Aorta (tissue), 5 donors: ENCODE results near the gene SELENOP. TPM values are rescaled to one million over a fixed set of nuclear protein-coding genes. Genes with fewer than 3 reads are reported as not detected.

Experiments used
- ATAC-seq: fragments of 200-7000 bp; cut with Tn5 transposase; one replicate; pipeline ENCODE4 v1.9.1; 2022; ENCODE audit warnings: moderate library complexity; ENCODE audit not compliant: low FRiP score
- DNase-seq, 2 donors: peaks; one replicate each; pipeline ENCODE4 v3.0.0-alpha.2; 2020
- H3K27ac ChIP-seq, 2 donors: one replicate each; pipeline ENCODE4 v1.5.1; 2013; ENCODE audit warnings: low read length in 2 of 2, mild to moderate bottlenecking in 2 of 2, moderate library complexity in 2 of 2, control low read depth in 1 of 2, inconsistent platforms in 1 of 2, low read depth in 1 of 2
- H3K27me3 ChIP-seq, 2 donors: one replicate each; pipeline ENCODE4 v1.6.1; 2013; ENCODE audit warnings: control low read depth in 1 of 2, low read length in 1 of 2, mild to moderate bottlenecking in 1 of 2, moderate library complexity in 1 of 2; ENCODE audit not compliant: insufficient read depth in 2 of 2, control insufficient read depth in 1 of 2
- H3K36me3 ChIP-seq, 2 donors: one replicate each; pipeline ENCODE4 v1.6.1; 2013; ENCODE audit warnings: control low read depth in 1 of 2, low read length in 1 of 2, mild to moderate bottlenecking in 1 of 2; ENCODE audit not compliant: insufficient read depth in 2 of 2, control insufficient read depth in 1 of 2
- H3K4me1 ChIP-seq, 2 donors: one replicate each; pipeline ENCODE4 v1.6.1; 2013; ENCODE audit warnings: low read length in 2 of 2, control low read depth in 1 of 2, mild to moderate bottlenecking in 1 of 2, moderate library complexity in 1 of 2; ENCODE audit not compliant: insufficient read depth in 2 of 2, control insufficient read depth in 1 of 2
- H3K4me3 ChIP-seq, 2 donors: one replicate each; pipeline ENCODE4 v1.5.1; 2013; ENCODE audit warnings: low read length in 2 of 2, control low read depth in 1 of 2, mild to moderate bottlenecking in 1 of 2
- H3K9me3 ChIP-seq: one replicate; pipeline ENCODE4 v1.6.1; 2013; ENCODE audit warnings: mild to moderate bottlenecking, low read length; ENCODE audit not compliant: control insufficient read depth
- WGBS, 2 donors: extraction: QIAGEN DNeasy Blood & Tissue Kit; methylation state at CpG; one replicate each; pipeline ENCODE4 v1.1.7; 2013; 5-methylcytosine and 5-hydroxymethylcytosine counted together
- intact Hi-C, 2 donors: fragments of 100-400 bp; cut with DNase I; formaldehyde crosslinking; loops; one replicate each; pipeline versions ENCODE4 v1.14.2 to v1.15.0; 2022
- long read RNA-seq, 2 donors: library from polyadenylated mRNA; unstranded; transcript quantifications; one replicate each; pipeline ENCODE4 v2.0.0, GENCODE V29; 2020 to 2021
- polyA plus RNA-seq, 2 donors: library from polyadenylated mRNA; stranded (reverse); fragments of 200-250 nt; gene quantifications; one replicate each; pipeline ENCODE4 v1.2.3, GENCODE V29; 2013
- total RNA-seq, 2 donors: library from RNA; stranded (reverse); fragmentation: NEBNext Ultra II Directional; extraction: Animal tissue kit (Norgen Biotek cat#: 25700); gene quantifications; one replicate each; pipeline ENCODE4 v1.2.1, GENCODE V29; 2021
- donor health status: healthy with polysubstance abuse.
- donor health status: Bipolar disorder and iron deficiency.
- donor health status: DM: no; HTN: no; CAD: no.
- donor health status: DM: no; HTN: no; CAD: no.
- donor health status: DM: yes; HTN: yes; CAD: no.

Gene SELENOP
- total RNA-seq (100 to 1,000 TPM; 219 to 580 TPM), polyA plus RNA-seq (100 to 1,000 TPM in 1 of 2 donors, 10 to 100 TPM in 1; 44.5 to 548 TPM)
- long read RNA-seq, donor 1, transcript SELENOP-208 (6 exons, 787 nt): minor isoform, 5 of 620 reads
- long read RNA-seq, donor 1, transcript SELENOP-214 (5 exons, 2,243 nt): major isoform, 451 of 620 reads
- long read RNA-seq, donor 1, partial matches to known transcripts: 139 of 620 reads
- long read RNA-seq, donor 1, other reads (novel, unspliced or antisense): 19 of 620 reads
- long read RNA-seq, donor 2, transcript SELENOP-213 (3 exons, 653 nt): minor isoform, 6 of 298 reads
- long read RNA-seq, donor 2, transcript SELENOP-214 (5 exons, 2,243 nt): major isoform, 252 of 298 reads
- long read RNA-seq, donor 2, partial matches to known transcripts: 12 of 298 reads
- long read RNA-seq, donor 2, other reads (novel, unspliced or antisense): 23 of 298 reads

DNA sequence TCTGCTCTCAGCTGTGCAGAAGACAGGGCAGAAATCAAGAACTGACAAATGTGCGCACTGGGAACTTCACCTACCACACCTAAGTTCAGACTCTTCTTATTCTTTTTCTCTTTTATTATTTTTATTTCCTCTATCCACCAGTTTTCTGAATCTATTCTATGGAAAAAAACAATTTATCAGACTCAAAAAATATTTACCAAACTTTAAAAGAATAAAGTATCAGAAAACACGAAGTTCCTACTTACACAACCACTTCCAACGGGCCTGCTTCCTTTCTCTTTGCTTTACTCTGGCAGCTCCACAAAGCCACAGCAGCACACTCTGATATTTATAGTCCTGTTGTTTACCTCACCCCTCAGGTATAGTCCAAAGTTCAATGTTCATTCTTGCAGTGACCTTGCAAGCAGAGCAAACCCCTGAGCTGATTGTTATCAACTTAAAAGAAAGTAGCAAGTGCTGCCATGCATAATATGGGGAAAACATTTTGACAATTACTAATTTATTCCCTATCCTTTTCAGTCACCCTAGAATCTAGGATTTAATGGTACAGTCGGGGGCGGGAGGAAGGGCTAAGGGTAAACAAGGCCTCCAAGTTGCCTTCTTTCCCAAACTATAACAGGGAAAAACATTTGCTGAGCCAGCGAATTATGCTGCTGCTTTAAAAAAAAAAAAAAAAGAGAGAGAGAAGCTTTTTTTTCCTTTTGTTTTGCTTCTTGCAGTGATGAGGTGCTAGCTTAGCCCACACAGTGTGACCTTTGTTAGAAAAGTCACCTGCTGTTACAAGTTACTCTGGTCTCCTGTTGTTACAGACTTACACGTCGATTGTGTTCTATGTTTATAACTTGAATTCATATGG is at the start of gene SELENOP:
Gene SELENOP, minus strand, starts transcription at position 302 of the 856 bp plus-strand sequence. CDS start 3,539 bp downstream, outside the sequence.
- intact Hi-C loops: no loop called here

GRCh38 chr5:42858687-42859086 is 47.0 kb upstream of the SELENOP start:
- Histone ChIP-seq H3K9me3 (no peaks in the 10 kb centered on the region), H3K4me1 (peaks cover 0 to 3% of the 10 kb centered on the region in 2 donors), H3K36me3 (no peaks in the 10 kb centered on the region), H3K4me3 (no peak overlapping the region), H3K27ac (no peak overlapping the region), H3K27me3 (no peaks in the 10 kb centered on the region)
- WGBS, 2 donors: 7% methylated on average over 7 of the region's 7 CpGs
- intact Hi-C loops: no loop called here
- ATAC-seq: peak; percentile 41
- DNase-seq: no peak

More for the DNA sequence above, at the start of gene SELENOP:
- Histone ChIP-seq H3K9me3 (no peaks in the 10 kb centered on the region), H3K4me1 (no peaks in the 10 kb centered on the region), H3K27me3 (no peaks in the 10 kb centered on the region), H3K36me3 (no peaks in the 10 kb centered on the region), H3K27ac (no peak within 1 kb of the TSS), H3K4me3 (peak within 1 kb of the TSS; percentile 34)
- DNase-seq: peak in 1 of 2 donors; percentile 61
- peak; percentile 92 for ATAC-seq
- WGBS, 2 donors: 42 to 51% methylated on average over 8 of the region's 8 CpGs

GRCh38 chr5:42858031-42858643 is 46.4 kb upstream of the SELENOP start:
- no peak overlapping the region for H3K27ac ChIP-seq
- ATAC-seq: peak; percentile 77

DNA sequence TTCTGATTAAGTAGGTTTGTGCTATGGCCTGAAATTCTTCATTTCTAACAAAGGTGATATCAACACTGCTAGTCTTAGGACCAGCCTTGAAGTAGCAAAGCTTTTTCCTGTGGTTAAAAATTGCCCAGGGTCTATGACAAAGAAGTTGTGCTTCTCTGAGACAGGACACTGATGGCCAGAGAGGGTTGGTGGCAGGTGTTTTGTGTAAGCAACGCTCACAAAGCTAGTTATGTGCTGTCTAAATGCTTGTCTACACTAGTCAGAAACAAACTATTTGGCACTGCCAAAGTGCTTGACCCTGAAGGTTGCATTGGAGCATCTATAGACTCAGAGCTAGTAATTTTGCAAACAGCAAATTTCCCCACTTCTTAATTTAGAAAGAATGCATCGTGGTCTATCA is 44.1 kb upstream of the SELENOP start:
- WGBS, 2 donors: 24 to 33% methylated on average over 2 of the region's 2 CpGs
- DNase-seq (no peak), ATAC-seq (no peak)
- no peak overlapping the region for H3K4me3 ChIP-seq
- intact Hi-C loops: no loop called here
- H3K9me3 ChIP-seq: no peaks in the 10 kb centered on the region
- no peaks in the 10 kb centered on the region for H3K36me3 ChIP-seq
- no peaks in the 10 kb centered on the region for H3K27me3 ChIP-seq
- no peak overlapping the region for H3K27ac ChIP-seq
- peaks cover 0 to 3% of the 10 kb centered on the region in 2 donors for H3K4me1 ChIP-seq

More at GRCh38 chr5:42858031-42858643, 46.4 kb upstream of the SELENOP start:
- Histone ChIP-seq H3K4me3 (no peak overlapping the region), H3K4me1 (peaks cover 0 to 3% of the 10 kb centered on the region in 2 donors), H3K36me3 (no peaks in the 10 kb centered on the region), H3K9me3 (no peaks in the 10 kb centered on the region), H3K27me3 (no peaks in the 10 kb centered on the region)
- WGBS, 2 donors: 0 to 3% methylated on average over 1 of the region's 1 CpG
- no peak for DNase-seq
- intact Hi-C loops: no loop called here

GRCh38 chr5:42855386-42855785 is 43.7 kb upstream of the SELENOP start:
- Histone ChIP-seq H3K4me3 (no peak overlapping the region), H3K4me1 (peaks cover 0 to 3% of the 10 kb centered on the region in 2 donors), H3K36me3 (no peaks in the 10 kb centered on the region), H3K27ac (no peak overlapping the region), H3K27me3 (no peaks in the 10 kb centered on the region), H3K9me3 (no peaks in the 10 kb centered on the region)
- intact Hi-C loops: no loop called here
- no peak for ATAC-seq
- DNase-seq: no peak

- Histone ChIP-seq H3K27me3 (no peaks in the 10 kb centered on the region), H3K36me3 (no peaks in the 10 kb centered on the region), H3K4me1 (peaks cover 0 to 3% of the 10 kb centered on the region in 2 donors), H3K27ac (no peak overlapping the region), H3K9me3 (no peaks in the 10 kb centered on the region), H3K4me3 (no peak overlapping the region)
- intact Hi-C loops: no loop called here
- ATAC-seq (no peak), DNase-seq (no peak)
- 76 to 85% methylated on average over 1 of the region's 1 CpG for WGBS, 2 donors
Measured at GRCh38 chr5:42854795-42855194, 43.1 kb upstream of the SELENOP start.

DNA sequence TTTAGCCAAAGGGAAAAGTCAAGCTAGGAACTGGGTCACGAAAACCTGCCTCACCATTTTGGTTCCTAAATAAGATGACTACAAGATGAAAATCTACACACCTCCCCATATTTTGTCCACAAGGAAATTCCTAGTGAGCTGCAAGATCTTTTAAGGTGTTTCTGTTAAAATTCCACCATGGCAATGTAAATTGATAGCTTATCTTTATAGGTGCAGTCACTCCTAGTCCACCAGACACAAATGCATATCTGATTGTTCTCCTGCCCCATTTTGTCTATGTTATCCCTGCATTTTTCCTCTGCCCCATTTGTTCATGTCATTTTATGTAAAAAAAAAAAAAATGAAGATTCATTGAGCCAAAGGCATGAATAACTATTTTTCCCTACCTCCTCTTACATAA is 41.1 kb upstream of the SELENOP start:
- no peak overlapping the region for H3K27ac ChIP-seq
- ATAC-seq (no peak), DNase-seq (no peak)
- H3K36me3 ChIP-seq: no peaks in the 10 kb centered on the region
- 93 to 95% methylated on average over 1 of the region's 1 CpG for WGBS, 2 donors
- no peaks in the 10 kb centered on the region for H3K27me3 ChIP-seq
- intact Hi-C loops: no loop called here
- H3K9me3 ChIP-seq: no peaks in the 10 kb centered on the region
- H3K4me3 ChIP-seq: no peak overlapping the region
- no peaks in the 10 kb centered on the region for H3K4me1 ChIP-seq

DNA sequence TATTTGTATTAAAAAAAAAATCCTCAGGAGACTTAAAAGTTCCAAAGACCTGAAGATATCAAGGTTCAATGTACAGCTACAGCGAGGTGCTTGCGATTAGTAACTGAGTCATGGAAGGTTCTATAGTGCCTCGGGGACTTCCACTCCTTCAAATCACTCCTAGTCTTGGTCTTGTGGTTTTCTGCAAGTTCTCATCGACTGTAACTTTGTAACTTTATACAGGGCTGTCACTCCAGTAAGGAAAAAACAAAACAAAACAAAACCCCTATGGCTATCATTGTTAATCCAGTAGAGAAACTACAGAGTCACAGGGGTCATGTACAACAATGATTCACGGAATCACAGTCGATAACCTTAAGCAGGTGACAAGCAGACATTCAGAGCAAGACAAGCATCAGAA is 39.8 kb upstream of the SELENOP start:
- DNase-seq (no peak), ATAC-seq (no peak)
- H3K9me3 ChIP-seq: no peaks in the 10 kb centered on the region
- WGBS, 2 donors: 63 to 76% methylated on average over 6 of the region's 6 CpGs
- no peaks in the 10 kb centered on the region for H3K4me1 ChIP-seq
- H3K36me3 ChIP-seq: no peaks in the 10 kb centered on the region
- H3K27ac ChIP-seq: no peak overlapping the region
- H3K4me3 ChIP-seq: no peak overlapping the region
- H3K27me3 ChIP-seq: no peaks in the 10 kb centered on the region
- intact Hi-C loops: no loop called here
